HG02571 (cell line): ENCODE data around the gene PLEKHM3.
"Not testable (repeated sequence)": the region's sequence is repeated elsewhere in the genome, so short reads cannot be mapped to it uniquely, and the experiment has no call there.

ENCODE experiments used
- ATAC-seq: cut with Tn5 transposase; IDR thresholded peaks from one replicate; pipeline ENCODE4 v1.9.1; 2021; ENCODE audit warnings: mild to moderate bottlenecking, moderate library complexity; ENCODE audit not compliant: unreplicated experiment

PLEKHM3 gene

GRCh38 chr2:207835805-207836204 is 189.5 kb downstream of the PLEKHM3 start:
- ATAC-seq, result no peak

- ATAC-seq, result peak; percentile 90
Measured at GRCh38 chr2:207833251-207833751, 192.0 kb downstream of the PLEKHM3 start.

GRCh38 chr2:207831584-207832248 is 193.6 kb downstream of the PLEKHM3 start:
- no peak for ATAC-seq

GRCh38 chr2:207830778-207831438 is 194.4 kb downstream of the PLEKHM3 start:
- ATAC-seq, result no peak

GRCh38 chr2:207828361-207829057 is 196.8 kb downstream of the PLEKHM3 start:
- ATAC-seq, result no peak

GRCh38 chr2:207825978-207826377 is 199.3 kb downstream of the PLEKHM3 start:
- no peak for ATAC-seq

GRCh38 chr2:207825045-207825954 is 200.0 kb downstream of the PLEKHM3 start:
- ATAC-seq, result no peak

- no peak for ATAC-seq
Measured at GRCh38 chr2:207823865-207824264, 201.5 kb downstream of the PLEKHM3 start.

- ATAC-seq, result no peak
Measured at GRCh38 chr2:207819839-207820784, 205.2 kb downstream of the PLEKHM3 start.

- no peak for ATAC-seq
Measured at GRCh38 chr2:207819021-207819797, 206.1 kb downstream of the PLEKHM3 start.

- no peak for ATAC-seq
Measured at GRCh38 chr2:207816546-207816945, 208.8 kb downstream of the PLEKHM3 start.

- ATAC-seq, result no peak
Measured at GRCh38 chr2:207815254-207815653, 210.1 kb downstream of the PLEKHM3 start.

GRCh38 chr2:207813942-207814341 is 211.4 kb downstream of the PLEKHM3 start:
- no peak for ATAC-seq

GRCh38 chr2:207813221-207813916 is 212.0 kb downstream of the PLEKHM3 start:
- ATAC-seq, result no peak

- ATAC-seq, result no peak
Measured at GRCh38 chr2:207812726-207813080, 212.6 kb downstream of the PLEKHM3 start.

- ATAC-seq, result no peak
Measured at GRCh38 chr2:207812058-207812725, 213.1 kb downstream of the PLEKHM3 start.

GRCh38 chr2:207811658-207812057 is 213.7 kb downstream of the PLEKHM3 start:
- ATAC-seq, result not testable (repeated sequence)
